Cardiac atrium fibroblast (primary cell): ENCODE results near the gene AKR7A2. TPM values are rescaled to one million over a fixed set of nuclear protein-coding genes. Genes with fewer than 3 reads are reported as not detected.

Source experiments
- total RNA-seq: library from RNA; depleted of rRNA; stranded (reverse); fragments of >200 nt; gene quantifications from 2 replicates; pipeline ENCODE4 v1.2.3, GENCODE V29; 2015

The AKR7A2 gene
- 106 and 107 TPM in 2 replicates for total RNA-seq

GRCh38 chr1:19311931-19312781 lies at the start of gene AKR7A2, which contains the start of gene SLC66A1:
Gene AKR7A2, minus strand, starts transcription at chr1:19312144. Its CDS starts 20 bp downstream, at chr1:19312124.
Gene SLC66A1, plus strand, starts transcription at chr1:19312326. Its CDS starts 5,352 bp downstream, at chr1:19317678.

DNA sequence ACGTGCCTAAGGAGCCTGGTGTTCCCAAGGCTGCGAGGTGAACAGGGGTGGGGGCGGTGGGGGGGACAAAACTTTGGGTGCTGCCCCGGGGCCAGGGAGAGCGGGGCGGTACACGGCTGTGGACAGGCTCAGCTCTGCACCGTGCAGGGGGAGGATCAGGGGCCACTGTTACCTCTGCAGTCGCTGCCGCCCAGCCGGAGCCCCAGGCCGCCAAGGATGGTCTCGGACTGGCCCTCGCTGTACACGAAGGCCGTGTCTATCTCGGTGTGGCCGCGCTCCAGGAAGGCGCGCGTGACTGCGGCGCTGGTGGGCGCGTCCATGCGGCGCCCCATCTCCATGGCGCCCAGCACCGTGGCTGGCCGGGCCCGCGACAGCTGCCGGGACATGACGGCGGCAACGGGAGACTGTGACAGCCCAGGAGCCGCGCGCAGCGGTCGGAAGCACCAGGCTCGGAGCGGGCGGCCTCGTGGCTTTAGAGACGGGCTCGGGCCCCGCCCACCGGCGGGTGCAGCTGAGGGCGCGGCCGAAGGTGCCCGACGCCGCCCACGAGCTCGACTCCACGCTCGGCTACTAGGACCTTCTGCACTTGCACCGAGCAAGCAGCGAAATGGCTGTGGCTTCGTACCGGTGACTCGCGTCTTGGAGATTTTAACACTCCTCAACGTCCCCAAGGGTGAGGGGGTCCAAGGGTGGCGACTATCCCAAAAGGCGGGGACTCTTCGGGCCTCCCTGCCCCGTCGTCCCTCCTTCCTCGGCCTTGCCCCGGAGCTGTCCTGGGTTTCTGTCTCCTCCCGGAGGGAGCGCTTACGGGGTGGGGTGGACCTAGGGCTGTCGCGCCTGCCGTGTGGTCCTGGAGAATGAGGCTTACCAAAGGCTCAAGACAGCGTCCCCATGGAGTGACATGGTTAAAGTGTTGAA lies 23.4 kb downstream of the AKR7A2 start, which contains the start of gene AKR7A3:
AKR7A3 (minus strand) TSS at position 447 of the 918 bp plus-strand sequence; CDS start at position 386, 61 bp downstream.

Other genes starting within 250 kb of the AKR7A2 start
- 40.8 and 74.0 TPM in 2 replicates for gene UBR4, start 101.9 kb downstream of the AKR7A2 start, total RNA-seq
- 64.8 and 89.4 TPM in 2 replicates for gene EMC1, start 60.6 kb downstream of the AKR7A2 start, total RNA-seq
- 27.1 and 28.0 TPM in 2 replicates for gene MRTO4, start 60.3 kb downstream of the AKR7A2 start, total RNA-seq
- gene AKR7A3, start 23.4 kb downstream of the AKR7A2 start, total RNA-seq = 0.54 TPM in 1 of 2 replicates, not detected in the other
- gene SLC66A1, start 182 bp upstream of the AKR7A2 start, total RNA-seq = 13.9 and 20.9 TPM in 2 replicates
- gene CAPZB, start 173.4 kb upstream of the AKR7A2 start, total RNA-seq = 117 and 120 TPM in 2 replicates